ENCODE data around the gene LRRC4B.

The LRRC4B gene

GRCh38 chr19:50520822-50521465 is 47.3 kb downstream of the LRRC4B start:
- no peak overlapping the region for H3K4me3 ChIP-seq (ENCODE audit: low read depth in 1 of 2, low read length in 1 of 2)
- H3K27ac ChIP-seq: no peak overlapping the region
- peaks cover 18% of the 10 kb centered on the region for H3K27me3 ChIP-seq
- no peaks in the 10 kb centered on the region for H3K9me3 ChIP-seq
- H3K36me3 ChIP-seq: no peaks in the 10 kb centered on the region
- no peaks in the 10 kb centered on the region for H3K4me1 ChIP-seq (ENCODE audit: control insufficient read depth in 1 of 2, insufficient read depth in 1 of 2, low read depth in 1 of 2, low read length in 1 of 2)
- no peak for TF ChIP-seq CTCF (IDR thresholded peaks at IDR 0.05)

- Histone ChIP-seq H3K27ac (no peak overlapping the region), H3K36me3 (no peaks in the 10 kb centered on the region), H3K9me3 (no peaks in the 10 kb centered on the region), H3K4me3 (ENCODE audit: low read depth in 1 of 2, low read length in 1 of 2) (no peak overlapping the region), H3K4me1 (ENCODE audit: control insufficient read depth in 1 of 2, insufficient read depth in 1 of 2, low read depth in 1 of 2, low read length in 1 of 2) (no peaks in the 10 kb centered on the region), H3K27me3 (peaks cover 37% of the 10 kb centered on the region)
- TF ChIP-seq CTCF (IDR thresholded peaks at IDR 0.05): no peak
These were observed 49.1 kb downstream of the LRRC4B start for GRCh38 chr19:50519006-50519575.

GRCh38 chr19:50518091-50519005 is 49.9 kb downstream of the LRRC4B start:
- Histone ChIP-seq H3K27ac (no peak overlapping the region), H3K36me3 (no peaks in the 10 kb centered on the region), H3K27me3 (peaks cover 44% of the 10 kb centered on the region), H3K4me3 (ENCODE audit: low read depth in 1 of 2, low read length in 1 of 2) (no peak overlapping the region), H3K4me1 (ENCODE audit: control insufficient read depth in 1 of 2, insufficient read depth in 1 of 2, low read depth in 1 of 2, low read length in 1 of 2) (no peaks in the 10 kb centered on the region), H3K9me3 (no peaks in the 10 kb centered on the region)
- TF ChIP-seq CTCF (IDR thresholded peaks at IDR 0.05): no peak

- no peaks in the 10 kb centered on the region for H3K4me1 ChIP-seq (ENCODE audit: control insufficient read depth in 1 of 2, insufficient read depth in 1 of 2, low read depth in 1 of 2, low read length in 1 of 2)
- H3K4me3 ChIP-seq (ENCODE audit: low read depth in 1 of 2, low read length in 1 of 2): no peak overlapping the region
- no peak overlapping the region for H3K27ac ChIP-seq
- no peak for TF ChIP-seq CTCF (IDR thresholded peaks at IDR 0.05)
- H3K36me3 ChIP-seq: no peaks in the 10 kb centered on the region
- H3K9me3 ChIP-seq: no peaks in the 10 kb centered on the region
- peaks cover 46% of the 10 kb centered on the region for H3K27me3 ChIP-seq
These were observed 50.5 kb downstream of the LRRC4B start for GRCh38 chr19:50517704-50518075.

- Histone ChIP-seq H3K4me1 (ENCODE audit: control insufficient read depth in 1 of 2, insufficient read depth in 1 of 2, low read depth in 1 of 2, low read length in 1 of 2) (no peaks in the 10 kb centered on the region), H3K4me3 (ENCODE audit: low read depth in 1 of 2, low read length in 1 of 2) (no peak overlapping the region), H3K27me3 (peaks cover 46% of the 10 kb centered on the region), H3K27ac (no peak overlapping the region), H3K9me3 (no peaks in the 10 kb centered on the region), H3K36me3 (no peaks in the 10 kb centered on the region)
- TF ChIP-seq CTCF (IDR thresholded peaks at IDR 0.05): no peak
These were observed 51.1 kb downstream of the LRRC4B start for GRCh38 chr19:50516964-50517703.

Measured in neutrophil (primary cell).